ENCODE data around the gene LRRC1.

LRRC1 gene

DNA sequence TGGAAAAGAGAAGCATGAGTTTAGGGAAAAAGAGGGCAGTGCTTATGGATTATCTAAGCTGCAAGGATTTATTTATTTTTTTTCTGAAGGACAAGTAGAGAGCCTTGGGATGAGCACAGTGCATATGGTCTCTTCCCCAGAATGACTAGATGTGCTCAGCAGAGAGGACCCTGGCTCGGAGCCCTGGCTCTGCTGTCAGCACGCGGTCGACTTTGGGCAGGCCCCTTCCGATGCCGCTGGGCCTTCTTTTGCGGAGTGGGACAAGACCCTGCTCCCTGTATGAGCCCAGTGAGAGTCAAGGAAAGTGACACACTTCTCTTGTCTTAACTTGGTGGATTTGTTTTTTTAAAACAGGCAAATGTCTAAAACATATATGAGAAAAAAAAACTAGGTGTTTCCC, 51.4 kb downstream of the LRRC1 start:
- peak; percentile 25; the same call in 2 of the 3 replicates for ATAC-seq (ENCODE audit: insufficient read depth, low read depth)
- TF ChIP-seq, protein P1, sequence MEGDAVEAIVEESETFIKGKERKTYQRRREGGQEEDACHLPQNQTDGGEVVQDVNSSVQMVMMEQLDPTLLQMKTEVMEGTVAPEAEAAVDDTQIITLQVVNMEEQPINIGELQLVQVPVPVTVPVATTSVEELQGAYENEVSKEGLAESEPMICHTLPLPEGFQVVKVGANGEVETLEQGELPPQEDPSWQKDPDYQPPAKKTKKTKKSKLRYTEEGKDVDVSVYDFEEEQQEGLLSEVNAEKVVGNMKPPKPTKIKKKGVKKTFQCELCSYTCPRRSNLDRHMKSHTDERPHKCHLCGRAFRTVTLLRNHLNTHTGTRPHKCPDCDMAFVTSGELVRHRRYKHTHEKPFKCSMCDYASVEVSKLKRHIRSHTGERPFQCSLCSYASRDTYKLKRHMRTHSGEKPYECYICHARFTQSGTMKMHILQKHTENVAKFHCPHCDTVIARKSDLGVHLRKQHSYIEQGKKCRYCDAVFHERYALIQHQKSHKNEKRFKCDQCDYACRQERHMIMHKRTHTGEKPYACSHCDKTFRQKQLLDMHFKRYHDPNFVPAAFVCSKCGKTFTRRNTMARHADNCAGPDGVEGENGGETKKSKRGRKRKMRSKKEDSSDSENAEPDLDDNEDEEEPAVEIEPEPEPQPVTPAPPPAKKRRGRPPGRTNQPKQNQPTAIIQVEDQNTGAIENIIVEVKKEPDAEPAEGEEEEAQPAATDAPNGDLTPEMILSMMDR (IDR thresholded peaks at IDR 0.05; ENCODE audit: borderline replicate concordance, extremely low read depth, low read length, poor library complexity, severe bottlenecking), result no peak
- no peak for TF ChIP-seq EZH2 (IDR thresholded peaks at IDR 0.05; ENCODE audit: borderline replicate concordance, low read depth, low read length, severe bottlenecking)

DNA sequence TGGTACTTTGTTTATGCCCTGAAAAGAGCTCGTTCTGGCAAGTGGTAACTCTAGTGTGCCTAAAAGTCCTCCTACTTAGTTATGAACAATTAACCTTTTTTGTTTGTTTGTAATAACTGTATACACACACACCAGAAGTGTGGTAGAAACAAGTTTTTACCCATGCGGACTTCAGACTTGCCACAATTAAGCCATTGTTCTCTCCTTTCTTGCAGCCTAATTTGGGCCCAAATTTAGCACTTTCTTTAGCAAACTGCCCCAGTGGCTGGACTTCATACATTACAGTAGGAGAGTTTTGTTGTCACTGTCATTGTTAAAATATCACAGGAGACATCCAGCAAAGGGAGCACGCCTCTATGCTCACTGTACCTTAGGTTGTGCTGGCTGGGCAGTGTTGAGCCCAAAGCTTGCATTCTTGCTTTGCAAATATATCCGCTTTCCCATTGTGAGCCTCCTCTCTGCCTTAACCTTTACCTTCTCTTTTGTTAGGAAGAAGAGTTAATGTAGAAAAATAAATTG, 53.0 kb downstream of the LRRC1 start:
- peaks cover 2% of the 10 kb centered on the region; the same call in 1 of the 2 replicates for H4K20me1 ChIP-seq (ENCODE audit: insufficient read depth, low read length)
- H2AFZ ChIP-seq (ENCODE audit: low read depth, low read length), result no peak overlapping the region
- H3K9me3 ChIP-seq (ENCODE audit: insufficient read depth, low read length, severe bottlenecking), result no peaks in the 10 kb centered on the region
- H3K36me3 ChIP-seq (ENCODE audit: insufficient read depth, low read length), result peaks cover 14% of the 10 kb centered on the region
- no peak overlapping the region for H3K4me3 ChIP-seq (ENCODE audit: low read depth in 1 of 2, low read length in 2 of 2)
- H3K27me3 ChIP-seq (ENCODE audit: insufficient read depth, low read length, poor library complexity), result no peaks in the 10 kb centered on the region
- no peak overlapping the region for H3K4me2 ChIP-seq (ENCODE audit: insufficient read depth, low read length)
- H3K9ac ChIP-seq (ENCODE audit: low read depth, low read length), result no peak overlapping the region
- H3K79me2 ChIP-seq (ENCODE audit: insufficient read depth, low read length), result peaks cover 83% of the 10 kb centered on the region
- peaks cover 46% of the 10 kb centered on the region for H3K4me1 ChIP-seq (ENCODE audit: insufficient read depth, low read length)
- DNase-seq (no peak), ATAC-seq (ENCODE audit: insufficient read depth, low read depth) (no peak)
- no peak overlapping the region for H3K27ac ChIP-seq (ENCODE audit: low read length)
- TF ChIP-seq, protein P1 (IDR thresholded peaks at IDR 0.05; ENCODE audit: borderline replicate concordance, extremely low read depth, low read length, poor library complexity, severe bottlenecking), result no peak
- TF ChIP-seq EZH2 (IDR thresholded peaks at IDR 0.05; ENCODE audit: borderline replicate concordance, low read depth, low read length, severe bottlenecking), result no peak

More for the DNA sequence above, 51.4 kb downstream of the LRRC1 start:
- H3K9ac ChIP-seq (ENCODE audit: low read depth, low read length), result peak overlapping the region; percentile 9; the same call in 1 of the 2 replicates
- H2AFZ ChIP-seq (ENCODE audit: low read depth, low read length), result no peak overlapping the region
- H3K27me3 ChIP-seq (ENCODE audit: insufficient read depth, low read length, poor library complexity), result no peaks in the 10 kb centered on the region
- H3K36me3 ChIP-seq (ENCODE audit: insufficient read depth, low read length), result peaks cover 15% of the 10 kb centered on the region
- H3K79me2 ChIP-seq (ENCODE audit: insufficient read depth, low read length), result peaks cover 81% of the 10 kb centered on the region
- no peaks in the 10 kb centered on the region for H3K9me3 ChIP-seq (ENCODE audit: insufficient read depth, low read length, severe bottlenecking)
- H3K27ac ChIP-seq (ENCODE audit: low read length), result peak overlapping the region; percentile 82
- DNase-seq, result peak; percentile 20
- peaks cover 2% of the 10 kb centered on the region; the same call in 1 of the 2 replicates for H4K20me1 ChIP-seq (ENCODE audit: insufficient read depth, low read length)
- peaks cover 53% of the 10 kb centered on the region for H3K4me1 ChIP-seq (ENCODE audit: insufficient read depth, low read length)
- H3K4me3 ChIP-seq (ENCODE audit: low read depth in 1 of 2, low read length in 2 of 2), result no peak overlapping the region
- H3K4me2 ChIP-seq (ENCODE audit: insufficient read depth, low read length), result peak overlapping the region; percentile 48

- ATAC-seq (ENCODE audit: insufficient read depth, low read depth), result no peak
- H3K9me3 ChIP-seq (ENCODE audit: insufficient read depth, low read length, severe bottlenecking), result no peaks in the 10 kb centered on the region
- peaks cover 14% of the 10 kb centered on the region for H3K36me3 ChIP-seq (ENCODE audit: insufficient read depth, low read length)
- H4K20me1 ChIP-seq (ENCODE audit: insufficient read depth, low read length), result peaks cover 3% of the 10 kb centered on the region; the same call in 1 of the 2 replicates
- no peak overlapping the region for H3K27ac ChIP-seq (ENCODE audit: low read length)
- no peak overlapping the region for H3K4me2 ChIP-seq (ENCODE audit: insufficient read depth, low read length)
- TF ChIP-seq EZH2 (IDR thresholded peaks at IDR 0.05; ENCODE audit: borderline replicate concordance, low read depth, low read length, severe bottlenecking), result no peak
- TF ChIP-seq, protein P1 (IDR thresholded peaks at IDR 0.05; ENCODE audit: borderline replicate concordance, extremely low read depth, low read length, poor library complexity, severe bottlenecking), result no peak
- peaks cover 83% of the 10 kb centered on the region for H3K79me2 ChIP-seq (ENCODE audit: insufficient read depth, low read length)
- H3K4me3 ChIP-seq (ENCODE audit: low read depth in 1 of 2, low read length in 2 of 2), result no peak overlapping the region
- no peak for DNase-seq
- H2AFZ ChIP-seq (ENCODE audit: low read depth, low read length), result no peak overlapping the region
- H3K4me1 ChIP-seq (ENCODE audit: insufficient read depth, low read length), result peaks cover 19% of the 10 kb centered on the region
- H3K9ac ChIP-seq (ENCODE audit: low read depth, low read length), result no peak overlapping the region
- H3K27me3 ChIP-seq (ENCODE audit: insufficient read depth, low read length, poor library complexity), result no peaks in the 10 kb centered on the region
These were observed 55.7 kb downstream of the LRRC1 start for GRCh38 chr6:53850527-53850926.

Measured in DND-41 (cell line).